BE2C (cell line): Measurements from ENCODE around the gene NRARP.

Experiments
- DNase-seq: peaks from one replicate; pipeline ENCODE4 v3.0.0-alpha.2; 2020
- H3K27me3 ChIP-seq: fragments of 250-450 bp; sonication (Bioruptor Pico); 2 replicates; pipeline ENCODE4 v1.5.1; 2020; ENCODE audit warnings: mild to moderate bottlenecking
- H3K36me3 ChIP-seq: fragments of 250-450 bp; sonication (Bioruptor Pico); 2 replicates; pipeline ENCODE4 v1.5.1; 2020; ENCODE audit warnings: mild to moderate bottlenecking
- H3K4me1 ChIP-seq: fragments of 250-450 bp; sonication (Bioruptor Pico); 2 replicates; pipeline ENCODE4 v1.5.1; 2020
- H3K4me3 ChIP-seq: 2 replicates; pipeline ENCODE4 v1.5.1; 2011; ENCODE audit warnings: low read depth, low read length
- H3K9me3 ChIP-seq: fragments of 250-450 bp; sonication (Bioruptor Pico); 2 replicates; pipeline ENCODE4 v1.5.1; 2020
- CTCF ChIP-seq: IDR thresholded peaks from 2 replicates; pipeline ENCODE4 v1.5.1; 2012; ENCODE audit warnings: mild to moderate bottlenecking, low read depth, low read length

NRARP gene

DNA sequence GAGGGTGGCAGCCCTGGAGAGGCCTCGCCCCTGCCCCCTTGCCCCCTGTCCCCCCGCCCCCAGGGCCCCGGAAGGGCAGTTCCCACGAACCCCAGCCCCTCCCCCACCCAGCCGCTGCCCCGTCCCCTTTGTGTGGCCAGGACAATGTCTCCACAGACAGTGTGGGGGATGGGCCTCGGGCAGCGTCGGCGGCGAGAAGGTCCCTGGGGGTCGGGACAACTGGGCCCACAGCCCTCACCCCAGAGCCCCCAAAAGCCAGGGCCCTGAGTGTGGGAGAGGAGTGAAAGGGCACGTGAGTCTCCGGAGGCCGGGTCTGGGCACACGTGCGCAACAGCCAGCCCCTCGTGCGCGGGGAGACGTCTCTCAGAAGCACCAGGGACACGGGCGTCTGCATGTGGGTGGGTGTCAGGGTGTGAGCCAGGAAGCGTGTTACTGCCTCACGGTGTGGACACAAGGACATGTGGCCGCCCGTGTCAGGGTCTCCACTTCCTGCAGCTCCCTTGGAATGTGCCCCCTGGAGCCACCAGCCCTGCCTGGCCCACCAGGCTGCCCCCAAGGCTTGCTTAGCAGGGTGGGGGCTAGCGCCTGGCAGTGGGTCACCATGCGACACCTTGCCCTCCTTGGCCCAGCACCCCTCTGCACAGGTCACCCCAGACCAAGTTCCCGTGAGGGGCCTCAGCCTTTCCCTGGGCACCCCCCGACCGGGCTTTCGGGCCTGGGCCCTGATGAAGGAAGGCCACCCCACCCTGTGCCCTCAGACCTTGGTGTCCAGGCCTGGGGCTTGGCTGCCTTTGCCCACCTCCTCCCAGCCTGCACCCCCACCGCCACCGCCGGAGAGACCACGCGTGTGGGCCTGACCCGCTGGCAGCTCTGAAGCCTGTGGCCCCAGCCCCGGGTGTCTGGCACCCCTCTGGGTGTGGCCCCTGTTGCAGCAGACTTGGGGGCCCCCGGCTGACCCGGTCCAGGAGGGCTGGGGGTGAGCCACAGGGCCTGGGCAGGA, 12.8 kb upstream of the NRARP start:
- Histone ChIP-seq H3K36me3 (no peaks in the 10 kb centered on the region), H3K4me3 (no peak overlapping the region), H3K27me3 (no peaks in the 10 kb centered on the region), H3K4me1 (no peaks in the 10 kb centered on the region), H3K9me3 (no peaks in the 10 kb centered on the region)
- no peak for TF ChIP-seq CTCF
- peak; percentile 20 for DNase-seq

GRCh38 chr9:137313956-137314560, 12.0 kb upstream of the NRARP start:
- Histone ChIP-seq H3K27me3 (no peaks in the 10 kb centered on the region), H3K9me3 (no peaks in the 10 kb centered on the region), H3K4me3 (no peak overlapping the region), H3K36me3 (no peaks in the 10 kb centered on the region), H3K4me1 (no peaks in the 10 kb centered on the region)
- DNase-seq: no peak
- TF ChIP-seq CTCF: no peak

DNA sequence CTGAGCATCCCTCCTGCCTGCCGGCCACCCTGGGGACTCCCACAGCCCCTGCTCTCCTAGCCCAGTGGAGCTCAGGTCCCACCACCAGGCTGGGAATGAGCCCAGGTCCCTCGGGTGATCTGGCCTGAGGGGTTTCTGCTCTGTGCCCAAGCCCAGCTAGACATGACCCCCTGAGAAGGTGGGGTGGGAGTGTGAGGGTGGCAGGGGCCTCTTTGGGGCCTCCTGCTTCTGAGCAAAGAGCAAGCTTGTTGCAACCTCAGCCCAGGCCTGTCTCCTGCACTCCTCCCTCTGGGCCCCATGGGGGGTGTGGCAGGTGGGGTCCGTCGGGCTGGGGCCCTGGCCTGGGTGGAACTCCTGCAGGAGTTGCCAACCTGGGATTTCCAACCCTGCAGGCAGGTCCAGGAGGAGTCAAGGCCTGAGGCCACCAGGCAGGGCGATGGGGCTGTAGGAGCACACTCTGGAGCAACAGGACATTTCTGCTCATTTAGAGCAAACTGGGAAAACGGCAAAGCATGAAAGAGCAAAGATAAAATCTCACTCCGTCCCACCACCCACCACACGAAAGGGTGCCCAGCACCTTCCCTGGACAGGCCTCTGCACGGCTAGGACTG, 11.4 kb upstream of the NRARP start:
- no peaks in the 10 kb centered on the region for H3K4me1 ChIP-seq
- DNase-seq: peak; percentile 10
- no peak for TF ChIP-seq CTCF
- H3K27me3 ChIP-seq: no peaks in the 10 kb centered on the region
- no peaks in the 10 kb centered on the region for H3K9me3 ChIP-seq
- H3K36me3 ChIP-seq: no peaks in the 10 kb centered on the region
- no peak overlapping the region for H3K4me3 ChIP-seq

- peak; percentile 9 for DNase-seq
- TF ChIP-seq CTCF: no peak
- H3K4me1 ChIP-seq: no peaks in the 10 kb centered on the region
- H3K27me3 ChIP-seq: no peaks in the 10 kb centered on the region
- H3K36me3 ChIP-seq: no peaks in the 10 kb centered on the region
- H3K9me3 ChIP-seq: no peaks in the 10 kb centered on the region
- H3K4me3 ChIP-seq: no peak overlapping the region
Measured at GRCh38 chr9:137312852-137313325, 10.8 kb upstream of the NRARP start.

DNA sequence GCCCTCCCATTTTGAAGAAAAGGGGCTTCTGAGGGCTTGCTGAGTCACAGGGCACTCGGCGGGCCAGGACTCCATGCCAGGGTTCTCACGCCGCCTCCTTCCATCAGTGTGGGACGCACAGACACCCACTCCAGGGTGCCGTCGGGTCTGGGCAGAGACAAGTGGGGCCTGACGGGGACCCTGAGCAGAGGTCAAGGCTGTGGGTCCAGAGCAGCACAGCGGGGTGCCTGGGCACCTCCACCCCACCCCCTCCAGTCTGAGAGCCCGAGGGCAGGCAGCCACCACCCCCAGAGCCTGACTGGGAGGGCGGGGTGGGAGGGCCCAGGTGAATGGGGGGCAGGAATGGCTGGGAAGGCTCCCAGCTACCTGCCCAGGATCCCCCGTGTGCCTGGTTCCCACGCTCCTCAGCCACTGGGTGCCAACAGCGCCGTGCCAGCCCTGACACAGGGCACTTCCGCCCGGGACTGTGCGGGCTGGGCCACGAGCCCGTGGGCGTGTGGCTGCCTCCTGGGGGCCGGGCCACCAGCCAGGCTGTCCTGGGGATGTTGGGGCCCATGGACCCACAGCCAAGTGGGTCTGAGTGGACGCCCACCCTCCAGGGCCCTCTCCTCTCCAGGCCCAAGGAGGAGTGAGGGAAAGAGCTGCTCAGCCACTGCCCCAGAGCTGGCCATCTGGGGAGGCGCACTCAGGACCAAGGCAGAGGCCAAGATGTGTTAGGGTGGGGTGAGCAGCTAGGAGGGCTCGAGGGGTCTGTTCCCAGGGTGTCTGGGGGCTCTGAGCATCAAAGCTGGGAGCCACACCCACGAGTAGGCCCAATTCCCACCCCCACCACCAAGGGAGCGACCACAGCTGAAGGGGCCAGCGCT, 10.1 kb upstream of the NRARP start:
- no peaks in the 10 kb centered on the region for H3K9me3 ChIP-seq
- TF ChIP-seq CTCF: no peak
- no peak overlapping the region for H3K4me3 ChIP-seq
- no peak for DNase-seq
- no peaks in the 10 kb centered on the region for H3K4me1 ChIP-seq
- no peaks in the 10 kb centered on the region for H3K36me3 ChIP-seq
- no peaks in the 10 kb centered on the region for H3K27me3 ChIP-seq
